ENCODE data around the gene PMM2.
"Not testable (repeated sequence)": the region's sequence is repeated elsewhere in the genome, so short reads cannot be mapped to it uniquely, and the experiment has no call there.

Gene PMM2

GRCh38 chr16:8866884-8867215 lies 69.2 kb downstream of the PMM2 start:
- DNase-seq (ENCODE audit: low read depth in 3 of 3): no peak

- no peak for DNase-seq (ENCODE audit: low read depth in 3 of 3)
These were observed 69.7 kb downstream of the PMM2 start for GRCh38 chr16:8867216-8867931.

DNA sequence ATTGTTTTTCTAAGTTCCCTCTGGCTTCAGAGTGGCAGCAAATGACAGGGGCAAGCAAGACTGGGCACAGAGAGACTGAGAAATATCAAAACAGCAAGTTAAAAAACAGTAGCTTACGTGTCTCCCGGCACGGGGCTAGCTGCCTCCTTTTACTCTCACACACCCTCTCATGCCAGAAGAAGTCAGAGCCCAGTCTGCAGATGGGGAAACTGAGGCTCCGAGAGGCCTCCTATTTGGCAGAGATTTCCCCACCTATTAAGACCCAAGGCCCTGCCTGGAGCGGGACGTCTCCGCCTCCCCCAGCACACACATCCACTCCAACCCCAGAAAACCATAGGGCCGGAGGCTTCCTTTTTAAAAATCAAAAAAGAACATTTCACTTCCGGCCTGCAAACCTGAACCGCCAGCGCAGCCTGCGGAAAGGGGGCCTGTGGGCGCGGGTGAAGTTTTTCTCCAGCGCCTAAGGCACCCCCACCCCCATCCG lies 70.3 kb downstream of the PMM2 start:
- DNase-seq (ENCODE audit: low read depth in 3 of 3): no peak

DNA sequence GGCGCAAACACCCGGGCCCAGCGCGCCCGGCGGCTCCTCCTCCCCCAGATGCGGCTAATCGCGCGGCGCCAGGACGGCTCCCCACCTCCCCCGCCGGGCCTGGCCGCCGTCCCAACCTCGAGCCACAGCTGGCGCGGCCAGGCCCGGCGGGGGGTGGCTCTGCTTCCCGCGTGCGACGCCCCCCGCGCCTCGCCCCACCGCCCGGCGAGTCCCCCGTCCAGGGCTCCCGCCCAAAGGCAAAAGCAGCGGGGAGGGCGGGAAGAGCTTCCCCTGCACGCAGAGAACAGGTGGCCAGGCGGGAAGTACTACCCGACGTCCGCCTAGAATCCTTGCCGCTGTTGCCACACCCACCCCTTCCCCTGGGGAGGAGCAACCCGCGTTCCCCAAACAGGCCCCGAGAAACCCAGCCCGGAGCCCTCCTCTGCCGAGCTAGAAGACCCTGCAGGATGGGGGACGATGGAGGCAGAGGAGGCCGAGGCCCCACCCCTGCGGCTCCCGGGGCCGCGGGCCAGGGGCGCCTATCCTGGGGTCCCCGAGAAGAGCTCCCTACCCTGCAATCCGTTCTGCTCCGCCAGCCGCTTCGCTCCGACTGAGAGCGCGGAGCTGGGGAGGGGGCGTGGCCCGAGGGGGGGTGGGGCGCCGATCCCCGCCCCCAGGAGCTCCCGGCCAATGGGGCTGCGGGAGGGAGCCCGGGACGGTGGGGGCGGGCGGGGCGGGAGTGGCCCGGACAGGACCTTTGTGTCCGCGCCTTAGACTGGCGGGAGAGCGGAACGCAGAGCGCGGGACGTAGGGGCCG lies 71.0 kb downstream of the PMM2 start, which contains the start of gene CARHSP1:
Gene CARHSP1 (minus strand): TSS at position 591 of the 796 bp plus-strand sequence. CDS start 9,678 bp downstream, outside the sequence.
- DNase-seq (ENCODE audit: low read depth in 3 of 3): peak; percentile 68 to 86 (median 76)

DNA sequence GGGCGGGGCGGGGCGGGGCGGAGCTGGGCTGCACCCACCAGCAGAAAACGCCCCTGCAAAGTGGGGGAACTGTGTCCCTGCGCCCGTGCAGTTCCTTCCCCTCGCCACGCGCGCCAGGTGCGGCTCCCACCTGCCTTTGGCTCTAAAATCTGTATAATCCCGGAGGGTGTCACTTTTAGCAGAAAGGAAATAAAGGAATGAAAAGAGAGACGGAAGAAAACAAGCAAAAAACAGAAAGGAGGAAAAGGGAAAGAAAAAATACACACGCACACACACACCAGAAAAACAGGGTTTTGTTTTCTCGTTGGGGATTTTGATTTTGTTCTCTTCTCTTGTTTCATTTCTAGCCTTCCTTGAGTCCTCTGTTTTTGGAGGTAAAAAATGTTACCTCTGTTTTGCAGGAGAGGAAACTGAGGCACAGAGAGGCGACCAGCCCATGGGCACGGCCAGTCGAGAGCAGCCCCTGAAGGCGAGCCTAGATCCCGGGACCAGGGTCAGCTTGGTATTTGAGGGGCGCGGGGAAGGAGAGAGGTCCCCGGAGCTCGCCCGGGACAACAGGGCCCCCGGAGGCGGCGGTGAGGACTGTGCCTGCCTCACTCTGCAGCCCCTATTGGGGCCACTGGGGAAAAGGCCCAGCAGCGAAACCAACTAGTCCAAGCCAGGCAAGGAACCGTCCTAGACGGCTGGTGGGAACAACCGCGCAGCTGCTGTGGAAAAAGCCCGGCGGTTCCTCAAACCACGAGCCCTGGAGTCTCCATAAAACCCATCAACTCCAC lies 71.8 kb downstream of the PMM2 start:
- no peak for DNase-seq (ENCODE audit: low read depth in 3 of 3)

DNA sequence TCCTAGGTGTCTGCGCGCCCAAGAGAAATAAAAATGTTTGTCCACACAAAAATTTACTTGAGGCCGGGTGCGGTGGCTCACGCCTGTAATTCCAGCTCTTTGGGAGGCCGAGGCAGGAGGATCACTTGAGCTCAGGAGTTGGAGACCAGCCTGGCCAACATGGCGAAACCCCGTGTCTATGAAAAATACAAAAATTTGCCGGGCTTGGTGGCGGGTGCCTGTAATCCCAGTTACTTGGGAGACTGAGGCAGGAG lies 72.3 kb downstream of the PMM2 start:
- DNase-seq (ENCODE audit: low read depth in 3 of 3): not testable (repeated sequence)

DNA sequence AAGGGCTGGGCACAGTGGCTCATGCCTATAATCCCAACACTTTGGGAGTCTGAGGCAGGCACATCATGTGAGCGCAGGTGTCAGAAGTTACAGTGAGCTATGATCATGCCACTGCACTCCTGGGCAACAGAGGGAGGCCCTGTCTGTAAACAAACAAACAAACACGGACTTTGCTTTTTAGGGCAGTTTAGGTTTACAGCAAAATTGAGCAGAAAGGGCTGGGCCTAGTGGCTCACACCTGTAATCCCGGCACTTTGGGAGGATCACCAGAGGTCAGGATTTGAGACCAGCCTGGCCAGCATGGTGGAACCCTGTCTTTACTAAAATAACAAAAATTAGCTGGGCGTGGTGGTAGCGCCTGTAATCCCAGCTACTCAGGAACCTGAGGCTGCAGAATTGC lies 74.4 kb downstream of the PMM2 start:
- DNase-seq (ENCODE audit: low read depth in 3 of 3): no peak

DNA sequence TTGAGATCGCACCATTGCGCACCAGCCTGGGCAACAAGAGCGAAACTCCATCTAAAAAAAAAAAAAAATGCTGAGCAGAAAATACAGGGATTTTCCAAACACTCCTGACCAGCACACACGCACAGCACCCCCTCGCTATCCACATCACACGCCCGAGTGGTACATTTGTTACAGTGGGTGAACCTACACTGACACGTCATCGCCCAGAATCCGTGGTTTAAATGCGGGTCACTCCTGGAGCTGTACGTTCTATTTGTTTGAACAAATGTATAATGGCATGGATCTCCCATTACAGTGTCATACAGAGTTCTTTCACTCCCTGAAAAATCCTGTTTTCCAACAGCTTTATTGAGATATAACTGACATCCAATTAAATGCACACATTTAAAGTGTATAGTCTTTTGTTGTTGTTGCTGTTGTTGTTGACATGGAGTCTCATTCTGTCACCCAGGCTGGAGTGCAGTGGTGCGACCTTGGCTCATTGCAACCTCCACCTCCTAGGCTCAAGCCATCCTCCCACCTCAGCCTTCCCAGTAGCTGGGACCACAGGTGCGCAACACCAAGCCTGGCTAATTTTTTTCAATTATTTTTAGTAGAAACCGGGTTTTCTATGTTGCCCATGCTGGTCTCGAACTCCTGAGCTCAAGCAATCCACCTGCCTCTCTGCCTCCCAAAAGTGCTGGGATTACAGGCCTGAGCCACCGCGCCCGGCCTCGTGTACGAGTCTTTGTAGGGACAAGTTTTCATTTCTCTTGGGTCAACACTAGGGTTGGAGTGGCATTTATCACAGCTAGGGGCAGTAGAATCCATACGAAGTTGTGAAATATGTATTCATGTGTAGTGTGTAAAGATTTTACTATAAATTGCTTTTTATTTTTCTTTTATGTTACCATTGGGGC lies 75.6 kb downstream of the PMM2 start:
- DNase-seq (ENCODE audit: low read depth in 3 of 3): no peak

DNA sequence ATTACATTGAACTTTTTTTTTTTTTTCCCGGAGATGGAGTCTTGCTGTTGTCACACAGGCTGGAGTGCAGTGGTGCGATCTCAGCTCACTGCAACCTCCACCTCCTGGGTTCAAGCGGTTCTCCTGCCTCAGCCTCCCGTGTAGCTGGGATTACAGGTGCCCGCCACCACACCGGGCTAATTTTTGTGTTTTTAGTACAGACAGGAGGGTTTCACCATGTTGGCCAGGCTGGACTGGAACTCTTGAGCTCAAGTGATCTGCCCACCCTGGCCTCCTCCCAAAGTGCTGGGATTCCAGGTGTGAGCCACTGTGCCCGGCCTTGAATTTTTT lies 76.2 kb downstream of the PMM2 start:
- DNase-seq (ENCODE audit: low read depth in 3 of 3): not testable (repeated sequence)

- no peak for DNase-seq (ENCODE audit: low read depth in 3 of 3)
These were observed 76.7 kb downstream of the PMM2 start for GRCh38 chr16:8874388-8874787.

GRCh38 chr16:8875317-8875716 lies 77.7 kb downstream of the PMM2 start:
- DNase-seq (ENCODE audit: low read depth in 3 of 3): not testable (repeated sequence)

- DNase-seq (ENCODE audit: low read depth in 3 of 3): no peak
These were observed 80.4 kb downstream of the PMM2 start for GRCh38 chr16:8877894-8878522.

GRCh38 chr16:8878523-8878911 lies 80.9 kb downstream of the PMM2 start:
- DNase-seq (ENCODE audit: low read depth in 3 of 3): no peak

DNA sequence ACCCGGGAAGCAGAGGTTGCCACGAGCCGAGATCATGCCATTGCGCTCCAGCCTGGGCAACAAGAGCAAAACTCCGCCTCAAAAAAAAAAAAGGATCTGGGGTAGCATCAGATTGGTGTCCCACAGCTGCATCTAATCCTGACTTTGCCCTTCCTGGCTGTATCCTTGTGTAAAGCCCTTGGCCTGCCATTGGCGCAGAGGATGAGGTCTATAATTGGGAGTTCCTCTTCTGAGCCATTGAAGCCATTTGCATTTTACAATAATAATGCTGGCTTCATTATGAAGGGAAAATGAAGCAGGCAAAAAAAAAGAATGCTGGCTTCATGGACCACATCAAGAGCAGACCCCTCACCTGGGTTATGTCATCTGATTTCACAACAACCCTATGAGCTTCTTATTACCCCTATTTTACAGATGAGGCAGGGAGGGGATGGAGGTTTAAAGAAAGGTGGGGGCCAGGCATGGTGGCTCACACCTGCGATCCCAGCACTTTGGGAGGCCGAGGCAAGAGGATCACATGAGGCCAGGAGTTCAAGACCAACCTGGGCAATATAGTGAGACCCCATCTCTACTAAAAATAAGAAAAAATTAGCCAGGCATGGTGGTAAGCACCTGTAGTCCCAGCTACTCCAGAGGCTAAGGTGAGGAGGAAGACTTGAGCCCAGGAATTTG lies 83.3 kb downstream of the PMM2 start:
- DNase-seq (ENCODE audit: low read depth in 3 of 3): no peak

- DNase-seq (ENCODE audit: low read depth in 3 of 3): no peak
These were observed 84.5 kb downstream of the PMM2 start, which contains the start of gene LITAFD for GRCh38 chr16:8882041-8882617. TSS of gene LITAFD (plus strand) at chr16:8882351. CDS start at chr16:8884356, 2,005 bp downstream.

- DNase-seq (ENCODE audit: low read depth in 3 of 3): no peak
These were observed 85.2 kb downstream of the PMM2 start for GRCh38 chr16:8882725-8883377.

- no peak for DNase-seq (ENCODE audit: low read depth in 3 of 3)
These were observed 88.3 kb downstream of the PMM2 start for GRCh38 chr16:8885674-8886592.

DNA sequence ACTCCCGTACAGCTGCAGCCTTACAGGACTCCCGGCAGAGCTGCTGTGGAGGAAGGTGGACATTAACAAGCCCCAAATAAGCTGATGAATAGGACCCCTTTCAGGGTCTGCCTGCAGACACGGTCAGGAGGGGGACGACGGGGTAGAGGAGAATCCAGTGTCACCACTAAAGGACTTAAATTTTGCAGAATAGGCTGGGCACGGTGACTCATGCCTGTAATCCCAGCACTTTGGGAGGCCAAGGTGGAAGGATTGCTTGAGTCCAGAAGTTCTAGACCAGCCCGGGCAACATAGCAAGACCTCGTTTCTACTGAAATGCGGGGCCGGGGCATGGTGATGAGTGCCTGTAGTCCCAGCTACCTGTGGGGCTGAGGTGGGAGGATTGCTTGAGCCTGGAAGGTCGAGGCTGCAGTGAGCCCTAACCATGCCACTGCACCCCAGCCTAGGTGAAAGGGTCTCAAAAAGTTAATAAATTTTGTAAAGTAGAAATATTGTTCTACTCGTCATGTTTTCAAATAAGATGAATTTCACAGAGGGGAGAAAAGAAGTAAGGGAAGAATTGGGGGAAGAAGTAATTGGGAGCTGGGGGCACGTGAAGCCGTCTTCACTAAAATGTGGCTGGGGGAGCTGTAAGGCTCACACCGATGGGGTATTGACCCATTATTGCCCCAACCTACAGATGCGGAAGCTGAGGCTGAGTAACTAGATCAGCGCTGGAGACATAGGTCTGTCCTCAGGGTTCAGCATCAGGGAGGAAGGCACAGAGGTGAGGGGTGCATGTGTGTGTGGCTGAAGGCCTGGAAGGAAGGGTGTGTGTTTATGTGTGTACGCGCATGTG lies 89.2 kb downstream of the PMM2 start:
- no peak for DNase-seq (ENCODE audit: low read depth in 3 of 3)

All from stimulated activated CD4-positive, alpha-beta T cell treated with anti-CD3 and anti-CD28 coated beads, TNF-alpha, amount 100 ng/mL, for 48 hours (primary cell).